ENCODE measurements around the gene SERPINH1.

SERPINH1 gene

DNA sequence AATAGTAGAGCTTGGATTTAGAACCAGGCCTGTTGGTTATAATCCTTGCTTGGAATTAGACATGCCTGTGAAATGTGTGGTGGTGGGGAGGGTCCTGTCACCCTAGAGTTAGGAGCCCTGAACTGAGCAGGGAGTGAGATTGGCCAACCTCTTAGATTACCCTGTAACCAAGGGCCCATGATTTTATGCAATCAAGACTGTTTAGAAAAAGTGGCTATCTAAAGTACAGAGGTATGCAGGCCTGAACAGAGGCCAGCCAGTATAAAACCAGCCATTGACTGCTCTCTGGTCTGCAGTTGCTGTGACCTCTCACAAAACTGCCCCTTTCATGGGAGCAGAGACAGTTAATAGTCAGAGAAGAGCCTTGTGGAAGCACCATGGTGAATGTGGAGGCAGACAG lies 36.2 kb downstream of the SERPINH1 start:
- DNase-seq, result no peak

- no peak for DNase-seq
Measured at GRCh38 chr11:75598900-75599299, 36.8 kb downstream of the SERPINH1 start.

GRCh38 chr11:75600356-75600755 lies 38.3 kb downstream of the SERPINH1 start:
- no peak for DNase-seq

GRCh38 chr11:75601494-75601893 lies 39.4 kb downstream of the SERPINH1 start:
- DNase-seq, result no peak

- peak; percentile 53 for DNase-seq
Measured at GRCh38 chr11:75602951-75603350, 40.9 kb downstream of the SERPINH1 start.

GRCh38 chr11:75603791-75604736 lies 42.0 kb downstream of the SERPINH1 start:
- DNase-seq, result peak; percentile 82

DNA sequence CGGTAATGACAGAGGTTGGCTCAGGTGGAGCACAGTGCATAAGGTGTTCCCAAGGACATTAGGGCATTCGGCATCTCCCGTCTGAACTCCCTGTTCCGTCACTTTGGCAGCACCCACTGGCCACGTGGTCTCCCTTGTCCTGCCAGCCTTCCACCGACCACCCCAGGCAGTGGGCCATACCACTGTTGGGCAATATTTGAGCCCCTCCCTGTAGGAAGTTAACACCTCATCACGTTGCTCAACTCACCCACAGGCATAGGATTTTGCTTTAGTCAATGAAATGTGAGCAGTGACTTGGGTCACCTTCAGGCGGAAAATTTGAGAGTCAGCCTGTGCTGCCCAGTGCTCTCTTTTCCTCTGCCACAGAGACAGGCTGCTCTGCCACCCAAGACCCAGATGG lies 44.0 kb downstream of the SERPINH1 start:
- no peak for DNase-seq

DNA sequence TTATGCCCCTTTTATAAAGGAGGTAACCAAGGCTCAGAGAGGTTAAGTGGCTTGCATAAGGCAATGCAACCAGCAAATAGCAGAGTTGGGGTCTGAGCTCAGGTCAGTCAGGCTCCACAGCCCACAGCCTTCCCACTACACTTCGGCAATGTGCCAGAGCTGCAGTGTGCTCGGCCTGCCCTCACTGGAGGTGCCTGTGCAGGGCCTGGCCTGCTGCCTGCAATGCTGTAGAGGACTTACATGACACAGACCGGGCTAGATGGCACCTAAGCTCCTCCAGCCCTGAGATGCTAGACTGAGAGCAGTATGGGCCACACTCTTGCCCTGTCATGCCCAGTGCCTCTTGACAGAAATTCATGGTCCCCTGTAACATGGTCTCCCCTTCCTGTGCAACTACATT lies 49.8 kb downstream of the SERPINH1 start:
- DNase-seq, result no peak

DNA sequence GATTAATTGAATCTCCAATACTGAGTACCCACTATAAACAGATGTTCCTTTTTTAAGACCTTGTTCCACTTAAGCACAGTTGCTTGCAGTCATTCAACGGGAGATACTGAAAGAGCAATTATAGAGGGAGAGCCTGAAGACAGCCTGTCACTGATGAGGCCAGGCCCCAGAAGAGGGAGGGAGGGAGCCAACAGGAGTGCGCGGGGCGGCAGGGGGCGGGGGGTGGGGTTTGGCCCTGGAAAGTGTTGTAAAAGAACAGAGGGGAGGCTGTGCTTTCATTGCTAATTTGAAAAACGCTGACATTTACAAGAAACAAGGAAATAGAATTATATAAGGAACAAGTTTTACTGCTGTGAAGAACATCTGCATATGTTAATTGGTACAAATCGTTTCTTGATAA lies 53.7 kb downstream of the SERPINH1 start:
- DNase-seq, result no peak

GRCh38 chr11:75616281-75616680 lies 54.2 kb downstream of the SERPINH1 start:
- no peak for DNase-seq
